HepG2 (cell line): ENCODE results near the gene TRPV4. TPM values are rescaled to one million over a fixed set of nuclear protein-coding genes. Genes with fewer than 3 reads are reported as not detected.

Source experiments
- ATAC-seq: fragments of 200-7000 bp; cut with Tn5 transposase; 3 replicates; pipeline ENCODE4 v1.9.1; 2020; ENCODE audit warnings: mild to moderate bottlenecking, moderate library complexity
- BruUV-seq: library from RNA; stranded (reverse); fragments of 400-500 nt; replicated peaks from 2 replicates; lab custom pipeline; 2021; lab: Mats Ljungman, UMichigan
- CTCF ChIA-PET: fragments of 300-600 bp; formaldehyde crosslinking; extraction: SDS; loops from one replicate; lab custom pipeline; 2021; ENCODE audit warnings: low total read pairs, inconsistent platforms, low intra/inter-chr PET ratio; lab: Yijun Ruan, JAX
- POLR2A ChIA-PET: fragments of 350-600 bp; sonication (Branson Sonifier 250); formaldehyde crosslinking; loops from one replicate; lab custom pipeline; 2020; ENCODE audit warnings: antibody characterized with exemption, inconsistent platforms; lab: Yijun Ruan, JAX
- DNase-seq: peaks from one replicate; pipeline ENCODE4 v3.0.0-alpha.2; 2015; ENCODE audit warnings: low spot score
- FAIRE-seq: peaks from 3 replicates; lab custom pipeline; 2011; peaks lifted over from hg19 to GRCh38; lab: Jason Lieb, UNC
- H2AFZ ChIP-seq: one replicate; pipeline ENCODE4 v1.6.1; 2011; ENCODE audit warnings: low read length, inconsistent platforms
- H3K27ac ChIP-seq: fragments of 300-600 bp; 3 replicates; pipeline ENCODE4 v1.8.0; 2011; ENCODE audit warnings: mixed run types, mild to moderate bottlenecking, mixed read lengths, low read length, inconsistent platforms; ENCODE audit not compliant: insufficient read depth; ENCODE audit errors: extremely low read length
- H3K27me3 ChIP-seq, 2 experiments: fragments of 200-600 bp in 1 of 2; 2 replicates in 1 of 2; 3 replicates in 1 of 2; pipeline versions ENCODE4 v1.6.0 to v1.8.0; 2011; ENCODE audit warnings: low read length in 2 of 2, mild to moderate bottlenecking in 2 of 2, moderate library complexity in 2 of 2, inconsistent platforms in 1 of 2; ENCODE audit not compliant: insufficient read depth in 2 of 2, control insufficient read depth in 1 of 2
- H3K36me3 ChIP-seq, 2 experiments: fragments of 200-600 bp in 1 of 2; replicated peaks in 1 of 2; 2 replicates in 1 of 2; 3 replicates in 1 of 2; pipeline versions ENCODE4 v1.5.1 to v1.8.0; 2011; ENCODE audit warnings: low read length in 2 of 2, inconsistent platforms in 1 of 2; ENCODE audit not compliant: insufficient read depth in 2 of 2, control insufficient read depth in 1 of 2
- H3K4me1 ChIP-seq: 2 replicates; pipeline ENCODE4 v1.5.1; 2012; ENCODE audit warnings: low read length, inconsistent platforms; ENCODE audit not compliant: insufficient read depth
- H3K4me2 ChIP-seq: 2 replicates; pipeline ENCODE4 v1.6.0; 2011; ENCODE audit warnings: low read depth, low read length, inconsistent platforms
- H3K4me3 ChIP-seq, 3 experiments: fragments of 200-600 bp in 1 of 3; sonication (generic), shearing (Covaris generic) in 1 of 3; replicated peaks in 1 of 3; 2 replicates each; pipeline ENCODE4 v1.5.1; 2011 to 2016; ENCODE audit warnings: low read length in 3 of 3, inconsistent platforms in 2 of 3, low read depth in 2 of 3, mild to moderate bottlenecking in 2 of 3, control low read depth in 1 of 3, mixed read lengths in 1 of 3; ENCODE audit not compliant: insufficient read depth in 1 of 3
- H3K79me2 ChIP-seq: one replicate; pipeline ENCODE4 v1.6.1; 2011; ENCODE audit warnings: low read length, inconsistent platforms; ENCODE audit not compliant: insufficient read depth
- H3K9ac ChIP-seq: 2 replicates; pipeline ENCODE4 v1.6.0; 2011; ENCODE audit warnings: mild to moderate bottlenecking, low read depth, low read length, inconsistent platforms; ENCODE audit not compliant: insufficient read depth
- H3K9me3 ChIP-seq: 2 replicates; pipeline ENCODE4 v1.5.1; 2012; ENCODE audit warnings: mild to moderate bottlenecking, low read length
- H4K20me1 ChIP-seq: 2 replicates; pipeline ENCODE4 v1.6.0; 2011; ENCODE audit warnings: inconsistent platforms, mild to moderate bottlenecking, low read length, moderate library complexity; ENCODE audit not compliant: insufficient read depth
- FOXP1 ChIP-seq, 2 experiments: fragments of 450-650 bp in 1 of 2; IDR thresholded peaks; 2 replicates each; pipeline ENCODE4 v1.6.1; 2017 to 2018; ENCODE audit warnings: antibody characterized with exemption in 1 of 2
- HNRNPH1 ChIP-seq: fragments of 200-400 bp; formaldehyde crosslinking; optimal IDR thresholded peaks from 2 replicates; pipeline ENCODE3; 2017; ENCODE audit warnings: mild to moderate bottlenecking, low read depth, low read length
- POLR2A ChIP-seq, 2 experiments: IDR thresholded peaks; 2 replicates each; pipeline ENCODE4 v1.6.1; 2011; ENCODE audit warnings: low read depth in 2 of 2, low read length in 2 of 2, mild to moderate bottlenecking in 1 of 2, moderate library complexity in 1 of 2; ENCODE audit not compliant: insufficient read depth in 1 of 2
- ZFX ChIP-seq: sonication (generic); formaldehyde crosslinking; IDR thresholded peaks from 2 replicates; pipeline ENCODE4 v1.4.0; 2020; ENCODE audit warnings: mild to moderate bottlenecking, low read depth, missing genetic modification reagents, moderate library complexity
- ZNF629 ChIP-seq: sonication (generic); formaldehyde crosslinking; conservative IDR thresholded peaks from 2 replicates; pipeline ENCODE4 v1.5.0; 2020; ENCODE audit warnings: missing genetic modification reagents
- WGBS: methylation state at CpG from one replicate; pipeline ENCODE4 v1.1.6; 2017; ENCODE audit warnings: low lambda C conversion rate; 5-methylcytosine and 5-hydroxymethylcytosine counted together
- in situ Hi-C: cut with HindIII; loops from 2 replicates; pipeline ENCODE4 v1.10.0; 2017; ENCODE audit warnings: low pct_unique_long_range_greater_than_20kb; ENCODE audit not compliant: extremely low pct_ligation_motif_present
- intact Hi-C: fragments of 100-400 bp; cut with micrococcal nuclease; formaldehyde crosslinking; loops from one replicate; pipeline ENCODE4 v1.10.0; 2022; ENCODE audit not compliant: unreplicated experiment
- polyA plus RNA-seq, 8 experiments: library from polyadenylated mRNA; depleted of rRNA in 3 of 8; stranded (reverse) in 7 of 8; unstranded in 1 of 8; fragments of >200 nt; fragmentation: Illumina TruSeq in 4 of 8; extraction: Trizol in 4 of 8; gene quantifications; 2 replicates each; pipeline versions ENCODE4 v1.2.1 to v1.2.3, GENCODE V29; 2011 to 2016; ENCODE audit warnings: low read depth in 4 of 8, missing spikeins in 1 of 8, mixed read lengths in 1 of 8; ENCODE audit not compliant: insufficient read depth in 1 of 8
- total RNA-seq, 5 experiments: library from RNA; depleted of rRNA; stranded (reverse); fragments of >200 nt; fragmentation: Illumina TruSeq; extraction: Trizol; gene quantifications; 2 replicates each; pipeline ENCODE4 v1.2.3, GENCODE V29; 2016; ENCODE audit warnings: low read depth in 1 of 5
- TF ChIP-seq, protein P1 (sequence below): sonication (generic); formaldehyde crosslinking; IDR thresholded peaks from 2 replicates; pipeline ENCODE4 v1.4.0; 2020; ENCODE audit warnings: missing genetic modification reagents
- TF ChIP-seq, protein P2 (sequence below), 2 experiments: fragments of 450-650 bp in 1 of 2; sonication (generic) in 1 of 2; formaldehyde crosslinking in 1 of 2; IDR thresholded peaks; 2 replicates each; pipeline versions ENCODE4 v1.6.1 to v1.8.0; 2016 to 2022; ENCODE audit warnings: antibody characterized with exemption in 1 of 2, mild to moderate bottlenecking in 1 of 2, missing genetic modification reagents in 1 of 2

Gene TRPV4
- total and polyA plus RNA-seq, 2 of the 13 experiments (the other 11 are each of a cell fraction or from before 2014, with no cell fraction given), result 0.66 to 4.7 TPM

DNA sequence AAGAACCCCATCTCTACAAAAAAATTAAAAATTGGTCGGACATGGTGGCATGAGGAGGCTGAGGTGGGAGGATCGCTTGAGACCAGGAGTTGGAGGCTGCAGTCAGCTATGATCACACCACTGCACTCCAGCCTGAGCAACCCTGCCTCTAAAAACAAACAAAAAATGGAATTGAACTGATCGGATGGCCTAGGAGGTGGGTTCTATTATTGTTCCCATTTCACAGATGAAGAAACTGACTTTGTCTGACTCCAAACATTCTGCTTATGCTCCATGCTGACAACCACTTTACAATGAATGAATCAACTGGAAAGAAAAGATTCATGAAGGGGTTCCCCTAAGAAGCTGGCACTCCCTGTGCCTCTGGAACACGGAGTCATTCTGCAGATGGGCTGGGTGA lies 47.3 kb downstream of the TRPV4 start:
- no peak for ATAC-seq
- CTCF ChIA-PET, result no interaction called here
- in situ Hi-C loops (no loop called here), intact Hi-C loops (no loop called here)
- no peak overlapping the region for H2AFZ ChIP-seq
- no peak overlapping the region for H3K4me2 ChIP-seq
- no peaks in the 10 kb centered on the region for H3K9me3 ChIP-seq
- H3K9ac ChIP-seq, result no peak overlapping the region
- TF ChIP-seq HNRNPH1, result no peak
- TF ChIP-seq ZNF629, result peak; percentile 67
- no peak for TF ChIP-seq FOXP1 (IDR thresholded peaks at IDR 0.05)
- no peak for TF ChIP-seq FOXP1 (CRISPR knock-in tag; IDR thresholded peaks at IDR 0.05)
- BruUV-seq, result no TSS peak
- H3K27ac ChIP-seq, result no peak overlapping the region
- no peak overlapping the region for H3K4me3 ChIP-seq
- no peaks in the 10 kb centered on the region for H3K79me2 ChIP-seq
- DNase-seq, result no peak
- no peak for FAIRE-seq
- POLR2A ChIA-PET, result no interaction called here
- no peaks in the 10 kb centered on the region for H3K36me3 ChIP-seq
- 79% methylated on average over 4 of the region's 4 CpGs for WGBS
- peaks cover 21% of the 10 kb centered on the region for H3K4me1 ChIP-seq
- H3K27me3 ChIP-seq, result no peaks in the 10 kb centered on the region; a peak in 2 of 5 replicates
- H4K20me1 ChIP-seq, result no peaks in the 10 kb centered on the region

DNA sequence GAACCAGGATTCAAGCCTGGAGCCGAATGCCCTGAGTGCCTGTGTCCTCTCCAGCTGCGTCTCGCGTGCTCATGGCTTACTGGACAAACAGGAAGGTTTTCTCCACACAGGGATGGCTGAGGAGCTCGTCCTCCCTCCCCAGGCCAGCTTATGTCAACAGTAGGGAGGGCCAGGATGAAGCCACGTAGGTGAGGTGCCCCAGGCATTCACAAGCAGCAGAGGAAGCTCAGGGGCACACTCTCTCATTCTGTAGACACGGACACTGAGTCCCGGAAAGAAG lies 49.3 kb downstream of the TRPV4 start:
- Histone ChIP-seq H3K27ac (no peak overlapping the region), H4K20me1 (no peaks in the 10 kb centered on the region), H3K9me3 (no peaks in the 10 kb centered on the region), H3K79me2 (no peaks in the 10 kb centered on the region), H2AFZ (no peak overlapping the region), H3K36me3 (no peaks in the 10 kb centered on the region), H3K4me1 (peaks cover 21% of the 10 kb centered on the region), H3K9ac (no peak overlapping the region), H3K4me2 (peak overlapping the region; percentile 59), H3K27me3 (no peaks in the 10 kb centered on the region; a peak in 2 of 5 replicates), H3K4me3 (peak overlapping the region in 1 of 3 experiments; percentile 37; a peak in 1 of 6 replicates)
- BruUV-seq, result no TSS peak
- no peak for FAIRE-seq
- POLR2A ChIA-PET, result no interaction called here
- CTCF ChIA-PET, result no interaction called here
- in situ Hi-C loops, result no loop called here
- no peak for DNase-seq
- ATAC-seq, result peak; percentile 28; the same call in 2 of the 3 replicates
- intact Hi-C loops, result no loop called here
- WGBS, result 33% methylated on average over 7 of the region's 8 CpGs
- TF ChIP-seq, protein P1, sequence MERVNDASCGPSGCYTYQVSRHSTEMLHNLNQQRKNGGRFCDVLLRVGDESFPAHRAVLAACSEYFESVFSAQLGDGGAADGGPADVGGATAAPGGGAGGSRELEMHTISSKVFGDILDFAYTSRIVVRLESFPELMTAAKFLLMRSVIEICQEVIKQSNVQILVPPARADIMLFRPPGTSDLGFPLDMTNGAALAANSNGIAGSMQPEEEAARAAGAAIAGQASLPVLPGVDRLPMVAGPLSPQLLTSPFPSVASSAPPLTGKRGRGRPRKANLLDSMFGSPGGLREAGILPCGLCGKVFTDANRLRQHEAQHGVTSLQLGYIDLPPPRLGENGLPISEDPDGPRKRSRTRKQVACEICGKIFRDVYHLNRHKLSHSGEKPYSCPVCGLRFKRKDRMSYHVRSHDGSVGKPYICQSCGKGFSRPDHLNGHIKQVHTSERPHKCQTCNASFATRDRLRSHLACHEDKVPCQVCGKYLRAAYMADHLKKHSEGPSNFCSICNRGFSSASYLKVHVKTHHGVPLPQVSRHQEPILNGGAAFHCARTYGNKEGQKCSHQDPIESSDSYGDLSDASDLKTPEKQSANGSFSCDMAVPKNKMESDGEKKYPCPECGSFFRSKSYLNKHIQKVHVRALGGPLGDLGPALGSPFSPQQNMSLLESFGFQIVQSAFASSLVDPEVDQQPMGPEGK (CRISPR knock-in tag), result 0 out of 2 replicates have a peak, but pooled peaks have one; percentile 21
- TF ChIP-seq, protein P2, sequence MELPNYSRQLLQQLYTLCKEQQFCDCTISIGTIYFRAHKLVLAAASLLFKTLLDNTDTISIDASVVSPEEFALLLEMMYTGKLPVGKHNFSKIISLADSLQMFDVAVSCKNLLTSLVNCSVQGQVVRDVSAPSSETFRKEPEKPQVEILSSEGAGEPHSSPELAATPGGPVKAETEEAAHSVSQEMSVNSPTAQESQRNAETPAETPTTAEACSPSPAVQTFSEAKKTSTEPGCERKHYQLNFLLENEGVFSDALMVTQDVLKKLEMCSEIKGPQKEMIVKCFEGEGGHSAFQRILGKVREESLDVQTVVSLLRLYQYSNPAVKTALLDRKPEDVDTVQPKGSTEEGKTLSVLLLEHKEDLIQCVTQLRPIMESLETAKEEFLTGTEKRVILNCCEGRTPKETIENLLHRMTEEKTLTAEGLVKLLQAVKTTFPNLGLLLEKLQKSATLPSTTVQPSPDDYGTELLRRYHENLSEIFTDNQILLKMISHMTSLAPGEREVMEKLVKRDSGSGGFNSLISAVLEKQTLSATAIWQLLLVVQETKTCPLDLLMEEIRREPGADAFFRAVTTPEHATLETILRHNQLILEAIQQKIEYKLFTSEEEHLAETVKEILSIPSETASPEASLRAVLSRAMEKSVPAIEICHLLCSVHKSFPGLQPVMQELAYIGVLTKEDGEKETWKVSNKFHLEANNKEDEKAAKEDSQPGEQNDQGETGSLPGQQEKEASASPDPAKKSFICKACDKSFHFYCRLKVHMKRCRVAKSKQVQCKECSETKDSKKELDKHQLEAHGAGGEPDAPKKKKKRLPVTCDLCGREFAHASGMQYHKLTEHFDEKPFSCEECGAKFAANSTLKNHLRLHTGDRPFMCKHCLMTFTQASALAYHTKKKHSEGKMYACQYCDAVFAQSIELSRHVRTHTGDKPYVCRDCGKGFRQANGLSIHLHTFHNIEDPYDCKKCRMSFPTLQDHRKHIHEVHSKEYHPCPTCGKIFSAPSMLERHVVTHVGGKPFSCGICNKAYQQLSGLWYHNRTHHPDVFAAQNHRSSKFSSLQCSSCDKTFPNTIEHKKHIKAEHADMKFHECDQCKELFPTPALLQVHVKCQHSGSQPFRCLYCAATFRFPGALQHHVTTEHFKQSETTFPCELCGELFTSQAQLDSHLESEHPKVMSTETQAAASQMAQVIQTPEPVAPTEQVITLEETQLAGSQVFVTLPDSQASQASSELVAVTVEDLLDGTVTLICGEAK (IDR thresholded peaks at IDR 0.05), result no peak
- TF ChIP-seq, protein P2 (CRISPR knock-in tag; IDR thresholded peaks at IDR 0.05), result no peak
- TF ChIP-seq ZFX, result peak; percentile 39; the same call in 1 of the 2 replicates
- TF ChIP-seq POLR2A (IDR thresholded peaks at IDR 0.05; ENCODE audit: insufficient read depth in 1 of 2, low read depth in 2 of 2, low read length in 2 of 2), result 0 out of 4 replicates have a peak, but pooled peaks of 1 of the 2 experiments have one; percentile 13
